ENCODE results near the gene SCN2A.

Gene SCN2A

DNA sequence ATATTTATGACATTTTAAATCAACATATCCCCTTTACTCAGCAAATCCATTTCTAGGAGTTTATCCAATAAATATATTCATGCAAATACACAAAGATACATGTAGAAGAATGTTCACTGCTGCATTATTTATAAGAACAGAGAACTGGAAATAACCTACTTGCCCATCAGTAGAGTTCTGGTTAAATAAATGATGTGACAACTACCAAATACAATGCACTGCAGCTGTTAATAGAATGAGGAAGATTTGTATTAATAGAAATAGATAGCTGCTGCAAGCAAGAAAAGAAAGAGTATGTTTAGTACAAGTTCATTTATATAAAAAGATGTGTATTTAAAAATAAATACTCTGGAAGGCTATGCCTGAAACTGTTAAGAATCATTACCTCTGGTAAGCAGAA, 181.0 kb downstream of the SCN2A start:
- DNase-seq (ENCODE audit: low read depth): no peak

DNA sequence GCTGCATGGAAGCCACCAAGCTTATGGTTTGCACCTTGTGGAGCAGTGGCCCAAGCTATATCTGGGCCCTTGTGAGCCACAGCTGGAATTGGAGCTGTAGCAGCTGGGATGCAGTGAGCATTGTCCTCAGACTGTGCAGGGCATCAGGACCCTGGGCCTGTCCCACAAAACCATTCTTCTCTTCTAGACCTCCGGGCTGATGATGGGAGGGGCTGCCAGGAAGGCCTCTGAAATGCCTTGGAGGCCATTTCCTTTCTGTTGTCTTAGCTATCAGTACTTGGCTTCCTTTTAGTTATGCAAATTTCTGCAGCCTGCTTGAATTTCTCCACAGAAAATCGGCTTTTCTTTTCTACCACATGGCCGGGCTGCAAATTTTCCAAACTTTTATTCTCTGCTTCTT, 183.9 kb downstream of the SCN2A start:
- DNase-seq (ENCODE audit: low read depth): no peak

DNA sequence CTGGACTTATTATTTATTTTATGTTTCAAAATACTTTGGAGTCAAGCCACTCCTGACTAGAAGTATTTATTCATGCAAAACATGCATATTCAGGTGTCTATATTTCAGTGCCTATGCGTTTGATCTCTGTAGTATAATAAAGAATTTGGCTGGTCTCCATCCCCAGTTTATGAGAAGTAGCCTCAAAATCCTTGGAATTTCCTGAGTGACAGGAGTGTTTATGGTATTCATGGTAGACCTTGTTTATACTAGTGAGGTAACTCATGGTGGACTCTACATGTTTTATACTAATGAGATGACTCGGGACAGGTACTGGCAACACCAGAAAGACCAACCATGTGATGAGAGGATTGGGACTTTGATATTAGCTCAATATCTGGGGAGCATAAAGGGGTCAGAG, 186.3 kb downstream of the SCN2A start:
- DNase-seq (ENCODE audit: low read depth): no peak

DNA sequence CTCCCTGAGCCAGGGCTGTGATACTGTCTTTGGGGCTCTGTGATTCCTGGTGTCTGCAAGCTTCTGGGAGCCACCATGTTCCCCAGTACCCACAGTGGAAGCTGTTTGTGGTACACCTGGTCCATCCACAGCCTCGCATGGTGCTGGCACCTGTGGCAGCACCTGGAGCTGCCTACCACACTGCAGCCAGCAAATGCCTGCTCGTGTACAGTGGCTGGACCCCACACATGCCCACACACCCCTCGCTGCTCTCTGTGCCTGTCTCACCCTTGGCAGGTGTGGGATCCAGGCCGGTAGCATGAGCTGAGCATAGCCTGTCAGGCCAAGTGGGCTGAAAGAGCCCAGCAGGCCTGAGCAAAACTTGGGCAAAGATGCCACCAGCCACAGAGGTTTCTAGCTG, 188.5 kb downstream of the SCN2A start:
- no peak for DNase-seq (ENCODE audit: low read depth)

DNA sequence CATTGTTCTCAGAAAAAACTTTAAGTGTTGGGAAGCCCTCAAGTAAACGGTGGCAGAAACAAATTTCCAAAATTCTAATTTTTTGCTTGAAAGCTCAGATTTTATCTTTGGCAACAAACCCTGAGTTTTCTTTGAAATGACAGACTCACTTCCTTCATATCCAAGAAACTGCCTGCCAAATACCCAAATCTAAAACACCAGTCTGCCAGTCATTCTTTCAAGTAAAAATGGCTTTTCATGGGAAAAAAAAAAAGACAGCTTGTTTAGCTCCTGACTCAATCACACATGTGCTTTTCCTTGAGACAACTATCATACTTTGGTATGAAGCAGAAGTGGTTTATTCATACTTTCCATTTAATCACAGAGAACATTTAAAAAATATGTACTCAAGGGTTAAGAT, 189.7 kb downstream of the SCN2A start:
- DNase-seq (ENCODE audit: low read depth): no peak

DNA sequence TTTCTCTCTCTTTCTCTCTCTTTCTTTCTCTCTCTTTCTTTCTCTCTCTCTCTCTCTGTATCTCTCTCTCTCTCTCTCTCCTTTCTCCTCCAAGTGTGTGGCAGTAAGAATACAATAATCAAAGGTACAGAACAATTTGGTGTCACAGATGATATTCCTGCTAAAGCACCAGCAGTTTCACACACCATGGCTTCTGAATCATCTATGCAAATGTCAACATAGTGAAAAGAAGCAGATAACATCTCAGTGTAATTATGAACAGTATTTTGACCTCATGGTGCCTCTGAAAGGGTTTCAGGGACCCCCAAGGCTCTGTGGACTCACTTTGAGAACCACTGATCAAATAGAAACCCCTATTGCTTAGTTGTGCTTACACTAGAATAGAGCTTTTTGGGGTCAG, 191.8 kb downstream of the SCN2A start:
- no peak for DNase-seq (ENCODE audit: low read depth)

DNA sequence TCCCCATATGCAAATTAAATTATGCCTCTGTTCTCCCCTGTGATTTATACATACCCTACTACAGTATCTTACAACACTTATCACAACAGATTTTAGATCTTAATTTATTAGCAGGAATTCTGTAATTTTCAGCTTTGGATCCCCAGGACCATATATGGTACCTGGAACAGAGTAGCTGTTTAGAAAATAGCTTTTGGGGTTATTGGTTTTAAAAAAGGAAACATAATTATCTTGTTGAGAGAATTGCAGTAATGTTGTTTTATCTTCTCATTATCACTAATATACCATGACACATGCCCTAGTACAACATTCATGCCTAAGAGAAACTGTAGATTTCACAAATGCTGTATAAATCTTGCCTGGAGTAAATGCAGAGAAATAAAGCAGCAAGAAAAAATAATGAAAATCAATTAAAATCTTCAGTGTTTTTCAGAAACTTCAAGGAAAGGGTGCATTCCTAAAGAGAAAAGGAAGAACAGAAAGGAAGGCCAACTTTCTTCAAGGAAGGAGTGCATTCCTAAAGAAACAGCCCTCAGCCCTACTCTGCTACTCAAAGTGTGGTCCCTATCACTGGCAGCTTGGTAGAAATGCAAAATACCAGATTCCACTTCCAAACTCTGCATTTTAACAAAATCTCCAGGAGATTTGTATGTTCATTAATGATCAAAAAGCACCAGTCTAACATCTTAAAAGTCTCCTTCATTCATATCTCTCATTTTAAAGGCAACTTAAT, 193.2 kb downstream of the SCN2A start:
- no peak for DNase-seq (ENCODE audit: low read depth)

DNA sequence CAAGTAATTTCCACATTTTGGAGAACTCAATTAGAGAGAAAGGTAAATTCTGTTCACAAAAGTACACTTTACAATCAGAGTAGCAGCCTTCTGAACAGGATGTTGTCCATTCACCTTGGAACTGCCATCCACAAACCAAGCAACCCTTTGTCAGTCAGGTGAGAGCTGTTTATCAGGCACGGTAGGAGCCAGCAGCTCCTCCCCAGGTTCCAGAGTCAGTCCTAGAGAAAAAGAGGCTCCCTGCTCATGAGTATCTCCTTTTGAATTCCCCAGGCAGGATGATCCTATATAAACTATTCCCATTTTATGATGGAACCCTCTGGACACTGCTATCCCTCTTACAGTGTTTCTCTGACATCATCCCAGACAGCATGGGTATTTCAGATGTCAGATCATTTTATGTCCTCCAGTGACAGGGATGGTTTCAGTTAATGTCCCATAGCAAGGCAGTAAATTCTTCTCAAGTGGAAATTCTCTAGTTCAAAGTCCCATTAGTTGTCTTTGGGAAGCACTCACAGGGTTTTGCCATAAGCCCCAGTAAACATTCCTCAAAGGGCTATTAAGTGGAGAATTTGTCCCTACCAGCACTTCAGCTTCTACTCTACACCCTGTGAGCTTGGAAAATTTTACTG, 195.8 kb downstream of the SCN2A start:
- no peak for DNase-seq (ENCODE audit: low read depth)

DNA sequence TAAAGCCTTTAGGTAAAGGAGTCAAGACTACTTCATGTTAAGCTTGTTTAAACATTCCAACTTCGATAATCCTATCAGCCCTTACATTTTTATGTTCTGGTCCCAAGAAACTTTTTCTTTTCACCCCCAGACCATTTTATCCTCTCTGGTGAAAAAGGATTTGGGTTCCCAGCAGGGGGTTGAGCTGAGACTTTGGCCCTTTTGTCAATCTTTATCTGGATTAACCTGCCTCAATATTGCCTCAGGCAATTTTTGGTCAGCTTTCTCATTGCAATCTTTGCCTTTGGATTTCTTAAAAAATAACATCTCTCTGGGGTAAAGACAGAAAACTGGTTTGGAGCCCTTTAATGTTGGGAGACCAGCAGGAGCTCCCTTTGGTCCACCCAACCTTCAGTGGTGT, 196.4 kb downstream of the SCN2A start:
- no peak for DNase-seq (ENCODE audit: low read depth)

DNA sequence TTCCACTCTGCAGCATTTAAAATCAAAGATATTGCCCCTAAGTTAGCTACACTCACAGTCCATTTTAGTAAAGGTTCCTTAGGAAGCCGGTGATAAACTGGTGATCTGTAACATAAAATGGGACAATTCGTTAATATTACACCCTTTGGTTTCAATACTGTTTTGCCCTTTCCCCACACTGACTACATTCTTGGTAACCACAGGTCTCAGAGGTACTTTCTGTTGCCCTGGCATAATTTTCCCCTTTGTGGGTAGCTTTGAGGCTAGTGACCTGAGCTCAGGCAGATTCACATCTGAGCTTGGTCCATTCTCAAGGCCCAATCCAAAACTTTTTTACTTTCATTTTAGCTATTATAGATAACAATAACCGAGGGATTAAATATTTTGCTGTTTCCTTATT, 197.3 kb downstream of the SCN2A start:
- no peak for DNase-seq (ENCODE audit: low read depth)

DNA sequence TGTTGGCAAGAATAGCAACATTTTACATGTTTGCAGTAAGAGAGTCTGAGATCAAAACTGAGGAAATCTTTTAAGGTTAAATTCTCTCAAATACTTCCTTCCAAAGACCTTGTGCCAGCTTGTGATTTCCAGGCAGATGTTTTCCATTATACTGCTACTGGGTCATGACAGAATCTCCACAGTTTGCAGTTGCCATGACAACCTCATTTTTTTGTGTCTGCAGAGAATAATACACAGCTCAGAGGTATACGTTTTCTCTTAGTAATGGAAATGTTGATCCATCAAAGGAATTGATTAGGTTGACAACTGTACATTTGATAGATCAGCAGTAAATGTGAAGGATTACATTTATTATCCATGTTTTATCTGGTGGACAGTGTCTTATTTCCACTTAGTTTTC, 201.2 kb downstream of the SCN2A start:
- no peak for DNase-seq (ENCODE audit: low read depth)
